IMR-90 (cell line): ENCODE measurements around the gene ETHE1. TPM values are rescaled to one million over a fixed set of nuclear protein-coding genes. Genes with fewer than 3 reads are reported as not detected.
A peak's percentile ranks its signal among the peaks of the same experiment; 100 is the strongest.

Experiments used
- ATAC-seq: fragments of 200-7000 bp; cut with Tn5 transposase; 2 replicates; pipeline ENCODE4 v1.9.1; 2020; ENCODE audit warnings: low read depth, mild to moderate bottlenecking, moderate library complexity
- BruUV-seq: library from RNA; stranded (reverse); fragments of 400-500 nt; replicated peaks from 2 replicates; lab custom pipeline; 2021; lab: Mats Ljungman, UMichigan
- CTCF ChIA-PET: fragments of 300-600 bp; formaldehyde crosslinking; extraction: SDS; loops from one replicate; lab custom pipeline; 2021; ENCODE audit warnings: antibody characterized with exemption; lab: Yijun Ruan, JAX
- POLR2A ChIA-PET: fragments of 300-600 bp; sonication (Branson Sonifier 250); formaldehyde crosslinking; loops from one replicate; lab custom pipeline; 2022; ENCODE audit warnings: antibody characterized with exemption; ENCODE audit not compliant: unreplicated experiment; lab: Charles Lee
- DNase-seq: peaks from one replicate; pipeline ENCODE4 v3.0.0; 2013
- H2AFZ ChIP-seq: replicated peaks from 2 replicates; pipeline ENCODE3; 2013; ENCODE audit warnings: low read length, mild to moderate bottlenecking; ENCODE audit not compliant: poor library complexity
- H2AK5ac ChIP-seq: 2 replicates; pipeline ENCODE4 v1.6.1; 2013; ENCODE audit warnings: low read depth, low read length, inconsistent platforms
- H2AK9ac ChIP-seq: replicated peaks from 2 replicates; pipeline ENCODE3; 2013; ENCODE audit warnings: mild to moderate bottlenecking, low read depth, low read length, moderate library complexity; ENCODE audit not compliant: poor library complexity
- H2BK120ac ChIP-seq: 2 replicates; pipeline ENCODE4 v1.6.1; 2013; ENCODE audit warnings: low read depth, low read length, inconsistent platforms
- H2BK15ac ChIP-seq: 3 replicates; pipeline ENCODE4 v1.6.1; 2013; ENCODE audit warnings: low read depth, low read length, inconsistent platforms
- H2BK20ac ChIP-seq: 2 replicates; pipeline ENCODE4 v1.6.1; 2013; ENCODE audit warnings: low read depth, mild to moderate bottlenecking, inconsistent platforms, low read length, moderate library complexity
- H2BK5ac ChIP-seq: 2 replicates; pipeline ENCODE4 v1.6.1; 2013; ENCODE audit warnings: mild to moderate bottlenecking, low read depth, low read length, inconsistent platforms; ENCODE audit not compliant: poor library complexity, severe bottlenecking
- H3K14ac ChIP-seq: replicated peaks from 2 replicates; pipeline ENCODE4 v1.6.1; 2013; ENCODE audit warnings: low read depth, low read length, inconsistent platforms
- H3K18ac ChIP-seq: 2 replicates; pipeline ENCODE4 v1.6.1; 2013; ENCODE audit warnings: low read depth, low read length, control low read depth
- H3K23ac ChIP-seq: 2 replicates; pipeline ENCODE4 v1.6.1; 2013; ENCODE audit warnings: low read depth, low read length, inconsistent platforms
- H3K27ac ChIP-seq: 2 replicates; pipeline ENCODE4 v1.5.1; 2013; ENCODE audit warnings: mild to moderate bottlenecking, control low read depth, low read length; ENCODE audit not compliant: insufficient read depth
- H3K27me3 ChIP-seq: 2 replicates; pipeline ENCODE4 v1.6.1; 2013; ENCODE audit warnings: low read length; ENCODE audit not compliant: control insufficient read depth, insufficient read depth
- H3K36me3 ChIP-seq: 2 replicates; pipeline ENCODE4 v1.6.1; 2013; ENCODE audit warnings: low read length, mixed read lengths; ENCODE audit not compliant: control insufficient read depth, insufficient read depth
- H3K4ac ChIP-seq: 2 replicates; pipeline ENCODE4 v1.6.1; 2013; ENCODE audit warnings: low read depth, low read length, inconsistent platforms
- H3K4me1 ChIP-seq: 2 replicates; pipeline ENCODE4 v1.6.1; 2013; ENCODE audit warnings: low read length, mixed read lengths; ENCODE audit not compliant: control insufficient read depth, insufficient read depth
- H3K4me2 ChIP-seq: 2 replicates; pipeline ENCODE4 v1.6.1; 2013; ENCODE audit warnings: low read depth, mild to moderate bottlenecking, control low read depth, low read length, moderate library complexity
- H3K4me3 ChIP-seq: 2 replicates; pipeline ENCODE4 v1.5.1; 2013; ENCODE audit warnings: low read depth, mild to moderate bottlenecking, control low read depth, low read length, moderate library complexity; ENCODE audit not compliant: insufficient read depth
- H3K56ac ChIP-seq: 2 replicates; pipeline ENCODE4 v1.6.1; 2013; ENCODE audit warnings: low read length, inconsistent platforms; ENCODE audit not compliant: insufficient read depth; ENCODE audit errors: extremely low read depth
- H3K79me1 ChIP-seq, 2 experiments: 2 replicates each; pipeline ENCODE4 v1.6.1; 2013; ENCODE audit warnings: low read length in 2 of 2, inconsistent platforms in 1 of 2, low read depth in 1 of 2
- H3K9ac ChIP-seq: 2 replicates; pipeline ENCODE4 v1.6.1; 2013; ENCODE audit warnings: low read depth, low read length, control low read depth
- H3K9me1 ChIP-seq: 2 replicates; pipeline ENCODE4 v1.6.1; 2013; ENCODE audit warnings: low read length, inconsistent platforms; ENCODE audit not compliant: insufficient read depth
- H3K9me3 ChIP-seq: 2 replicates; pipeline ENCODE4 v1.6.1; 2013; ENCODE audit warnings: low read length; ENCODE audit not compliant: control insufficient read depth, insufficient read depth
- H4K20me1 ChIP-seq: 2 replicates; pipeline ENCODE4 v1.6.1; 2013; ENCODE audit warnings: low read length, inconsistent platforms; ENCODE audit not compliant: insufficient read depth
- H4K5ac ChIP-seq: 2 replicates; pipeline ENCODE4 v1.6.1; 2013; ENCODE audit warnings: mild to moderate bottlenecking, low read depth, low read length, control low read depth
- H4K8ac ChIP-seq, 2 experiments: 2 replicates each; pipeline ENCODE4 v1.6.1; 2013; ENCODE audit warnings: low read depth in 2 of 2, low read length in 2 of 2, control low read depth in 1 of 2, inconsistent platforms in 1 of 2
- H4K91ac ChIP-seq: 2 replicates; pipeline ENCODE4 v1.6.1; 2013; ENCODE audit warnings: low read depth, low read length, inconsistent platforms; ENCODE audit not compliant: insufficient read depth
- CHD1 ChIP-seq: IDR thresholded peaks from 2 replicates; pipeline ENCODE4 v1.6.1; 2012; ENCODE audit warnings: low read depth, low read length, improper control_type of control experiment
- ELK1 ChIP-seq: fragments of 150-350 bp; IDR thresholded peaks from 2 replicates; pipeline ENCODE4 v1.6.1; 2016; ENCODE audit warnings: low read depth, mild to moderate bottlenecking, low read length, moderate library complexity, borderline replicate concordance
- SMC3 ChIP-seq: fragments of 150-350 bp; IDR thresholded peaks from 2 replicates; pipeline ENCODE4 v1.6.1; 2016; ENCODE audit warnings: low read depth, mild to moderate bottlenecking, antibody characterized with exemption, low read length, moderate library complexity
- WGBS, 2 experiments: methylation state at CpG; one replicate each; pipeline versions ENCODE4 v1.1.5 to v1.1.7; 2013; ENCODE audit warnings: missing lambda C conversion rate in 2 of 2; ENCODE audit not compliant: insufficient read length in 1 of 2; ENCODE audit errors: extremely low coverage in 2 of 2; 5-methylcytosine and 5-hydroxymethylcytosine counted together
- dilution Hi-C: fragments of 300-500 bp; cut with HindIII; formaldehyde crosslinking; loops from one replicate; pipeline ENCODE4 v1.14.3; 2018; ENCODE audit warnings: low sequenced_read_pairs; ENCODE audit not compliant: unreplicated experiment
- in situ Hi-C: fragments of 300-500 bp; cut with MboI; formaldehyde crosslinking; loops from 3 replicates; pipeline ENCODE4 v1.14.3; 2019; ENCODE audit warnings: low sequenced_read_pairs, inconsistent platforms, mixed read lengths
- intact Hi-C: fragments of 100-400 bp; cut with micrococcal nuclease; formaldehyde crosslinking; loops from 2 replicates; pipeline ENCODE4 v1.10.0; 2022
- polyA plus RNA-seq, 3 experiments: library from polyadenylated mRNA; depleted of rRNA; stranded (reverse); fragments of >200 nt; gene quantifications; 2 replicates each; pipeline ENCODE4 v1.2.3, GENCODE V29; 2012; ENCODE audit warnings: low replicate concordance in 1 of 3
- total RNA-seq: library from RNA; depleted of rRNA; stranded (reverse); fragments of >200 nt; gene quantifications from 2 replicates; pipeline ENCODE4 v1.2.3, GENCODE V29; 2012

The ETHE1 gene
- total and polyA plus RNA-seq, 2 of the 4 experiments (the other 2 are of a cell fraction): 161 to 233 TPM

- Histone ChIP-seq H3K4me3 (no peak overlapping the region), H2AFZ (no peak overlapping the region), H2BK5ac (no peak overlapping the region), H3K56ac (no peak overlapping the region), H3K23ac (no peak overlapping the region), H3K9me3 (no peaks in the 10 kb centered on the region), H3K14ac (no peak overlapping the region), H2BK20ac (no peak overlapping the region; the same call in 1 of the 2 replicates), H2AK5ac (peak overlapping the region; percentile 15; the same call in 1 of the 2 replicates), H3K18ac (no peak overlapping the region), H3K36me3 (peaks cover 9% of the 10 kb centered on the region), H3K4me2 (no peak overlapping the region), H3K27ac (no peak overlapping the region), H3K27me3 (no peaks in the 10 kb centered on the region), H4K8ac (no peak overlapping the region), H3K79me1 (peaks cover 13 to 54% of the 10 kb centered on the region in 2 experiments; a peak in 3 of 4 replicates), H3K4ac (peak overlapping the region; percentile 18), H2BK15ac (no peak overlapping the region; the same call in 2 of the 3 replicates), H2AK9ac (peak overlapping the region; percentile 3), H3K9me1 (peaks cover 29% of the 10 kb centered on the region), H4K20me1 (peaks cover 6% of the 10 kb centered on the region; the same call in 1 of the 2 replicates), H4K5ac (no peak overlapping the region), H4K91ac (no peak overlapping the region; the same call in 1 of the 2 replicates), H3K9ac (no peak overlapping the region), H2BK120ac (peak overlapping the region; percentile 66), H3K4me1 (peaks cover 5% of the 10 kb centered on the region)
- ChIA-PET POLR2A (no interaction called here), CTCF (interaction anchor here (1.5 kb wide), 1 partner anchor 26 kb away, joined by 3 read pairs; no protein-coding TSS in a partner anchor)
- dilution Hi-C loops (no loop called here), in situ Hi-C loops (no loop called here), intact Hi-C loops (loop anchor here (2.0 kb wide), 1 partner anchor 33 kb away; no protein-coding TSS in a partner anchor)
- DNase-seq (no peak), ATAC-seq (no peak)
- no TSS peak for BruUV-seq
- 69% methylated on average over 3 of the region's 12 CpGs; no CpG with 5 or more reads in 1 of the 2 experiments for WGBS, 2 experiments
- TF ChIP-seq SMC3 (no peak), CHD1 (no peak), ELK1 (no peak)
These were observed 34.4 kb upstream of the ETHE1 start for GRCh38 chr19:43561139-43561970.
